Astrocyte (in vitro differentiated cells and primary cell): ENCODE results near the gene FRMD4A. TPM values are rescaled to one million over a fixed set of nuclear protein-coding genes. Genes with fewer than 3 reads are reported as not detected.

Experiments
- DNase-seq: peaks from one replicate; pipeline ENCODE4 v3.0.0-alpha.2; 2010; ENCODE audit warnings: low read depth
- FAIRE-seq: peaks from 2 replicates; lab custom pipeline; 2011; peaks lifted over from hg19 to GRCh38; lab: Jason Lieb, UNC
- H2AFZ ChIP-seq: 2 replicates; pipeline ENCODE4 v1.6.0; 2012; ENCODE audit warnings: low read depth, low read length, inconsistent platforms
- H3K27ac ChIP-seq: 2 replicates; pipeline ENCODE4 v1.5.1; 2011; ENCODE audit warnings: low read depth, low read length, inconsistent platforms
- H3K27me3 ChIP-seq: 2 replicates; pipeline ENCODE4 v1.6.0; 2011; ENCODE audit warnings: low read length, inconsistent platforms; ENCODE audit not compliant: insufficient read depth
- H3K36me3 ChIP-seq: 2 replicates; pipeline ENCODE4 v1.5.1; 2011; ENCODE audit warnings: low read length, inconsistent platforms; ENCODE audit not compliant: insufficient read depth
- H3K4me1 ChIP-seq: 2 replicates; pipeline ENCODE4 v1.5.1; 2011; ENCODE audit warnings: low read length, inconsistent platforms; ENCODE audit not compliant: insufficient read depth
- H3K4me2 ChIP-seq: 2 replicates; pipeline ENCODE4 v1.6.0; 2012; ENCODE audit warnings: low read length, inconsistent platforms
- H3K4me3 ChIP-seq: 2 replicates; pipeline ENCODE4 v1.5.1; 2011; ENCODE audit warnings: low read depth, mild to moderate bottlenecking, low read length, inconsistent platforms; ENCODE audit not compliant: insufficient read depth
- H3K79me2 ChIP-seq: 2 replicates; pipeline ENCODE4 v1.6.0; 2012; ENCODE audit warnings: mild to moderate bottlenecking, low read length, inconsistent platforms; ENCODE audit not compliant: insufficient read depth
- H3K9ac ChIP-seq: 2 replicates; pipeline ENCODE4 v1.6.0; 2012; ENCODE audit warnings: mild to moderate bottlenecking, low read length, inconsistent platforms
- H3K9me3 ChIP-seq: 2 replicates; pipeline ENCODE4 v1.5.1; 2012; ENCODE audit warnings: low read depth, mild to moderate bottlenecking, low read length, inconsistent platforms; ENCODE audit not compliant: insufficient read depth
- H4K20me1 ChIP-seq: 2 replicates; pipeline ENCODE4 v1.6.0; 2012; ENCODE audit warnings: low read length, inconsistent platforms; ENCODE audit not compliant: insufficient read depth
- H3K27ac Mint-ChIP-seq: one replicate; pipeline ENCODE4 v1.8.0; 2021; ENCODE audit warnings: mild to moderate bottlenecking, mixed read lengths; ENCODE audit not compliant: unreplicated experiment
- H3K27me3 Mint-ChIP-seq: one replicate; pipeline ENCODE4 v1.8.0; 2021; ENCODE audit warnings: low read depth, mixed read lengths; ENCODE audit not compliant: unreplicated experiment
- H3K36me3 Mint-ChIP-seq: one replicate; pipeline ENCODE4 v1.8.0; 2021; ENCODE audit warnings: low read depth, mixed read lengths; ENCODE audit not compliant: unreplicated experiment
- H3K4me1 Mint-ChIP-seq: one replicate; pipeline ENCODE4 v1.8.0; 2021; ENCODE audit warnings: low read depth, mixed read lengths; ENCODE audit not compliant: unreplicated experiment
- H3K4me3 Mint-ChIP-seq: one replicate; pipeline ENCODE4 v1.8.0; 2021; ENCODE audit warnings: mild to moderate bottlenecking, moderate library complexity, mixed read lengths; ENCODE audit not compliant: unreplicated experiment
- H3K9me3 Mint-ChIP-seq: one replicate; pipeline ENCODE4 v1.8.0; 2021; ENCODE audit warnings: mild to moderate bottlenecking, mixed read lengths; ENCODE audit not compliant: unreplicated experiment
- CTCF ChIP-seq: IDR thresholded peaks from 2 replicates; pipeline ENCODE4 v1.5.1; 2011; ENCODE audit warnings: low read depth, mild to moderate bottlenecking, inconsistent platforms, low read length, moderate library complexity; ENCODE audit not compliant: insufficient read depth
- EZH2 ChIP-seq: IDR thresholded peaks from 2 replicates; pipeline ENCODE4 v1.6.1; 2012; ENCODE audit warnings: mild to moderate bottlenecking, low read length, inconsistent platforms; ENCODE audit not compliant: insufficient read depth
- total RNA-seq: library from RNA; stranded (reverse); gene quantifications from 2 replicates; pipeline ENCODE4 v1.2.1, GENCODE V29; 2021

Gene FRMD4A
- total RNA-seq, 1 donor from 2014 or later, result 82.5 TPM

- Mint-ChIP-seq H3K4me3 (no peak overlapping the region), H3K9me3 (no peaks in the 10 kb centered on the region), H3K36me3 (peaks cover 4% of the 10 kb centered on the region), H3K27me3 (peaks cover 6% of the 10 kb centered on the region), H3K27ac (no peak overlapping the region), H3K4me1 (peaks cover 7% of the 10 kb centered on the region)
- Histone ChIP-seq H3K4me1 (peaks cover 5% of the 10 kb centered on the region), H3K79me2 (no peaks in the 10 kb centered on the region), H3K4me3 (no peak overlapping the region), H2AFZ (no peak overlapping the region), H3K9ac (no peak overlapping the region), H3K4me2 (no peak overlapping the region), H4K20me1 (no peaks in the 10 kb centered on the region), H3K27me3 (peaks cover 13% of the 10 kb centered on the region), H3K9me3 (no peaks in the 10 kb centered on the region), H3K27ac (no peak overlapping the region), H3K36me3 (no peaks in the 10 kb centered on the region)
- DNase-seq (peak; percentile 84), FAIRE-seq (no peak)
- no peak for TF ChIP-seq CTCF
- no peak for TF ChIP-seq EZH2
These were observed 44.2 kb upstream of the FRMD4A start for GRCh38 chr10:14374745-14375445.

- peaks cover 7% of the 10 kb centered on the region for H3K4me1 Mint-ChIP-seq
- H3K9me3 ChIP-seq, result no peaks in the 10 kb centered on the region
- TF ChIP-seq EZH2, result no peak
- TF ChIP-seq CTCF, result no peak
- H3K36me3 ChIP-seq, result no peaks in the 10 kb centered on the region
- H3K4me3 Mint-ChIP-seq, result no peak overlapping the region
- H4K20me1 ChIP-seq, result no peaks in the 10 kb centered on the region
- peaks cover 6% of the 10 kb centered on the region for H3K27me3 Mint-ChIP-seq
- H3K9me3 Mint-ChIP-seq, result no peaks in the 10 kb centered on the region
- H3K27me3 ChIP-seq, result peaks cover 17% of the 10 kb centered on the region
- H3K27ac ChIP-seq, result no peak overlapping the region
- no peaks in the 10 kb centered on the region for H3K79me2 ChIP-seq
- H3K27ac Mint-ChIP-seq, result no peak overlapping the region
- peaks cover 4% of the 10 kb centered on the region for H3K36me3 Mint-ChIP-seq
- no peak for DNase-seq
- no peak overlapping the region for H2AFZ ChIP-seq
- no peaks in the 10 kb centered on the region for H3K4me1 ChIP-seq
- H3K4me3 ChIP-seq, result no peak overlapping the region
- no peak overlapping the region for H3K4me2 ChIP-seq
- no peak overlapping the region for H3K9ac ChIP-seq
- no peak for FAIRE-seq
These were observed 41.9 kb upstream of the FRMD4A start for GRCh38 chr10:14372606-14373005.

GRCh38 chr10:14371581-14371980, 40.9 kb upstream of the FRMD4A start:
- Histone ChIP-seq H3K9ac (no peak overlapping the region), H3K79me2 (no peaks in the 10 kb centered on the region), H3K36me3 (no peaks in the 10 kb centered on the region), H3K4me3 (no peak overlapping the region), H3K4me2 (no peak overlapping the region), H3K27me3 (peaks cover 17% of the 10 kb centered on the region), H3K27ac (no peak overlapping the region), H4K20me1 (no peaks in the 10 kb centered on the region), H3K4me1 (no peaks in the 10 kb centered on the region), H3K9me3 (no peaks in the 10 kb centered on the region), H2AFZ (no peak overlapping the region)
- no peak for DNase-seq
- no peak overlapping the region for H3K27ac Mint-ChIP-seq
- no peaks in the 10 kb centered on the region for H3K9me3 Mint-ChIP-seq
- peaks cover 6% of the 10 kb centered on the region for H3K27me3 Mint-ChIP-seq
- H3K4me3 Mint-ChIP-seq, result no peak overlapping the region
- H3K4me1 Mint-ChIP-seq, result peaks cover 7% of the 10 kb centered on the region
- peaks cover 2% of the 10 kb centered on the region for H3K36me3 Mint-ChIP-seq
- FAIRE-seq, result no peak
- no peak for TF ChIP-seq CTCF
- no peak for TF ChIP-seq EZH2
